Measurements from ENCODE around the gene ABHD10.

Gene ABHD10

GRCh38 chr3:111965484-111965883 lies 13.3 kb upstream of the ABHD10 start:
- DNase-seq (ENCODE audit: low spot score): no peak

GRCh38 chr3:111967068-111967467 lies 11.8 kb upstream of the ABHD10 start:
- DNase-seq (ENCODE audit: low spot score): no peak

GRCh38 chr3:111967651-111968274 lies 11.1 kb upstream of the ABHD10 start:
- peak; percentile 61 for DNase-seq (ENCODE audit: low spot score)

- no peak for DNase-seq (ENCODE audit: low spot score)
Observed at GRCh38 chr3:111968319-111969054, 10.3 kb upstream of the ABHD10 start.

GRCh38 chr3:111970376-111970775 lies 8.4 kb upstream of the ABHD10 start:
- no peak for DNase-seq (ENCODE audit: low spot score)

GRCh38 chr3:111971533-111972130 lies 7.2 kb upstream of the ABHD10 start:
- DNase-seq (ENCODE audit: low spot score): no peak

GRCh38 chr3:111972891-111973290 lies 5.9 kb upstream of the ABHD10 start:
- DNase-seq (ENCODE audit: low spot score): no peak

GRCh38 chr3:111975131-111975530 lies 3.7 kb upstream of the ABHD10 start:
- DNase-seq (ENCODE audit: low spot score): no peak

GRCh38 chr3:111976254-111976653 lies 2.6 kb upstream of the ABHD10 start:
- DNase-seq (ENCODE audit: low spot score): no peak

GRCh38 chr3:111979434-111980038 lies 710 bp downstream of the ABHD10 start:
- no peak for DNase-seq (ENCODE audit: low spot score)

GRCh38 chr3:111980716-111981456 lies 2.1 kb downstream of the ABHD10 start:
- no peak for DNase-seq (ENCODE audit: low spot score)

- no peak for DNase-seq (ENCODE audit: low spot score)
Observed at GRCh38 chr3:111981457-111981763, 2.6 kb downstream of the ABHD10 start.

GRCh38 chr3:111984636-111985298 lies 5.9 kb downstream of the ABHD10 start:
- no peak for DNase-seq (ENCODE audit: low spot score)

GRCh38 chr3:111986800-111987199 lies 8.0 kb downstream of the ABHD10 start:
- DNase-seq (ENCODE audit: low spot score): no peak

GRCh38 chr3:111989061-111989678 lies 10.3 kb downstream of the ABHD10 start:
- peak; percentile 53 for DNase-seq (ENCODE audit: low spot score)

GRCh38 chr3:111993038-111993437 lies 14.2 kb downstream of the ABHD10 start:
- no peak for DNase-seq (ENCODE audit: low spot score)

GRCh38 chr3:111998636-111999483 lies 20.0 kb downstream of the ABHD10 start, which contains the start of gene TAGLN3:
Gene TAGLN3, plus strand, starts transcription at chr3:111998922. Its CDS starts 501 bp downstream, at chr3:111999423.
- no peak for DNase-seq (ENCODE audit: low spot score)

- DNase-seq (ENCODE audit: low spot score): no peak
Observed at GRCh38 chr3:111999484-112000324, 20.9 kb downstream of the ABHD10 start.

- DNase-seq (ENCODE audit: low spot score): no peak
Observed at GRCh38 chr3:112000367-112000771, 21.5 kb downstream of the ABHD10 start.

Data from COLO829 (cell line).